Upper lobe of right lung (tissue), 1 donor: ENCODE measurements around the gene GDF7. TPM values are rescaled to one million over a fixed set of nuclear protein-coding genes. Genes with fewer than 3 reads are reported as not detected.

Source experiments
- ATAC-seq: fragments of 200-7000 bp; cut with Tn5 transposase; one replicate; pipeline ENCODE4 v1.9.1; 2020; ENCODE audit warnings: mild to moderate bottlenecking, moderate library complexity
- DNase-seq: peaks from one replicate; pipeline ENCODE4 v3.0.0-alpha.2; 2020
- H3K27ac ChIP-seq: fragments of 200-600 bp; one replicate; pipeline ENCODE4 v1.8.0; 2022
- H3K27me3 ChIP-seq: fragments of 200-600 bp; one replicate; pipeline ENCODE4 v1.8.0; 2022; ENCODE audit warnings: mild to moderate bottlenecking
- H3K36me3 ChIP-seq: fragments of 200-600 bp; one replicate; pipeline ENCODE4 v1.8.0; 2022
- H3K4me1 ChIP-seq: fragments of 200-600 bp; one replicate; pipeline ENCODE4 v1.8.0; 2022
- H3K4me3 ChIP-seq: fragments of 200-600 bp; one replicate; pipeline ENCODE4 v1.8.0; 2022; ENCODE audit warnings: mild to moderate bottlenecking
- H3K9me3 ChIP-seq: fragments of 200-600 bp; one replicate; pipeline ENCODE4 v1.8.0; 2022
- intact Hi-C: fragments of 100-400 bp; cut with DNase I; formaldehyde crosslinking; loops from one replicate; pipeline ENCODE4 v1.11.0; 2022
- total RNA-seq: library from RNA; stranded (reverse); fragmentation: NEBNext Ultra II Directional; extraction: Animal tissue kit (Norgen Biotek cat#: 25700); gene quantifications from one replicate; pipeline ENCODE4 v1.2.1, GENCODE V29; 2021
- TF ChIP-seq, protein P1 (sequence below): fragments of 200-600 bp; IDR thresholded peaks from one replicate; pipeline ENCODE4 v1.8.0; 2022; ENCODE audit warnings: antibody characterized with exemption
- donor health status: DM: no; HTN: yes; CAD: no; lungs with severe emphysema.

Gene GDF7
- total RNA-seq, 1 donor from 2014 or later, result 0.72 TPM

DNA sequence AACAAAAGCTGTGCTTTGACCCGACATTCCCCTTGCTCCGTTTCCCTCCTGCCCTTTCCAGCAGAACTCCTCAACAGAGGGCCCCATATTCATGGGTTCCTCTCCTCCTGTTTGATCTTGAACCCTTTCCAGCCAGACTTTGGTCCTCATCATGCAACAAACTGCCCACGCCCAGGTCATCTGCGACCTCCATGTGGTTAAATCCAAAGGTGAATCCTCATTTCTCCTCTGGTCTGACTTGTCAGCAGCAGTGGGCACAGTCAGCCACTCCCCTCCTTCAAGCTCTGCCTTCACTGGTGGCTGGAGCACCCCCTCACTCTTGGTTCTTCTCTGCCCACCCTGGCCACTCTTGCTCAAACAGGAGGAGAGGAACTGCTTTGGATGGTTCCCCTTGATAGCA, 18.7 kb upstream of the GDF7 start:
- H3K36me3 ChIP-seq, result peaks cover 22% of the 10 kb centered on the region
- H3K4me3 ChIP-seq, result no peak overlapping the region
- peaks cover 24% of the 10 kb centered on the region for H3K4me1 ChIP-seq
- intact Hi-C loops, result no loop called here
- H3K9me3 ChIP-seq, result no peaks in the 10 kb centered on the region
- DNase-seq (no peak), ATAC-seq (no peak)
- no peaks in the 10 kb centered on the region for H3K27me3 ChIP-seq
- H3K27ac ChIP-seq, result no peak overlapping the region
- TF ChIP-seq, protein P1, sequence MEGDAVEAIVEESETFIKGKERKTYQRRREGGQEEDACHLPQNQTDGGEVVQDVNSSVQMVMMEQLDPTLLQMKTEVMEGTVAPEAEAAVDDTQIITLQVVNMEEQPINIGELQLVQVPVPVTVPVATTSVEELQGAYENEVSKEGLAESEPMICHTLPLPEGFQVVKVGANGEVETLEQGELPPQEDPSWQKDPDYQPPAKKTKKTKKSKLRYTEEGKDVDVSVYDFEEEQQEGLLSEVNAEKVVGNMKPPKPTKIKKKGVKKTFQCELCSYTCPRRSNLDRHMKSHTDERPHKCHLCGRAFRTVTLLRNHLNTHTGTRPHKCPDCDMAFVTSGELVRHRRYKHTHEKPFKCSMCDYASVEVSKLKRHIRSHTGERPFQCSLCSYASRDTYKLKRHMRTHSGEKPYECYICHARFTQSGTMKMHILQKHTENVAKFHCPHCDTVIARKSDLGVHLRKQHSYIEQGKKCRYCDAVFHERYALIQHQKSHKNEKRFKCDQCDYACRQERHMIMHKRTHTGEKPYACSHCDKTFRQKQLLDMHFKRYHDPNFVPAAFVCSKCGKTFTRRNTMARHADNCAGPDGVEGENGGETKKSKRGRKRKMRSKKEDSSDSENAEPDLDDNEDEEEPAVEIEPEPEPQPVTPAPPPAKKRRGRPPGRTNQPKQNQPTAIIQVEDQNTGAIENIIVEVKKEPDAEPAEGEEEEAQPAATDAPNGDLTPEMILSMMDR, result no peak

DNA sequence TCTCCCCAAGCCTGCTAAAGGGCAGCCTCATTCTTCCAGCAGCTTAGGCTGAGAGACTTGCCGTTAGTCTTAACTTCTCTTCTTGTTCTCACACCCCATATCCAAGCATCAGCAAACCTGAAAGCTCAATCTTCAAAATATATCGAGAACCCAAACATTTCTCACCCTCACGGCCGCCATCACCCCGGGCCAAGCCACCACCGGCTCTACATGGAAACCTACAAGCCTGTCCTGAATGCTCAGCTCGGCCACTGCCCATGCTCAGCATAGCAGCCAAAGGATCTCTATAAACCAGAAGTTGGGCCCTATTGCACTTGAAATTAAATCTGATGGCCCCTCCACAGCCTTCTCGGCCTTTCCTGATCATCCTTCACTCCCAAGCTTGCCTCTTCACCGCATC, 18.1 kb upstream of the GDF7 start:
- no peak for ATAC-seq
- no peak overlapping the region for H3K27ac ChIP-seq
- intact Hi-C loops, result no loop called here
- DNase-seq, result no peak
- peaks cover 24% of the 10 kb centered on the region for H3K4me1 ChIP-seq
- H3K36me3 ChIP-seq, result peaks cover 19% of the 10 kb centered on the region
- no peaks in the 10 kb centered on the region for H3K9me3 ChIP-seq
- no peaks in the 10 kb centered on the region for H3K27me3 ChIP-seq
- TF ChIP-seq, protein P1, result no peak
- no peak overlapping the region for H3K4me3 ChIP-seq

DNA sequence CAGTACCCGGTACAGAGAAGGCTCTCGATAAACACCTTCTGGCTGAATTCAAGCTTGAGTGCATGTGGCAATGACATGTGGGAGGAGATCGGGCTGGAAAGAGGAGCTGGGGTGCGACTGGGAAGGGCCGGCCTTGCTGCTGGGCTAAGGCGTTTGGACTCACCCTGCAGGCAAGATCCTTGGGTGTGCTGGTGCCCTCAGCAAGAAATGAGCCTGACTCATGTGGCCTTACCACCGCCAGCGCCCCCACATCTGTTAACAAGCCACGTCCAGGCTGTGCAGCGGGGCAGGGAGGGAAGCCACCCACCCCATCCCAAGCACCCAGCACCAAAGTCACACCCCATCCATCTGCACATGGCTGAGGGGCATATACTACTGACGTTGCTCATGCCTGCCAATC, 17.4 kb upstream of the GDF7 start:
- Histone ChIP-seq H3K27ac (no peak overlapping the region), H3K27me3 (no peaks in the 10 kb centered on the region), H3K9me3 (no peaks in the 10 kb centered on the region), H3K4me3 (peak overlapping the region; percentile 100), H3K36me3 (peaks cover 12% of the 10 kb centered on the region), H3K4me1 (peaks cover 24% of the 10 kb centered on the region)
- ATAC-seq (no peak), DNase-seq (no peak)
- intact Hi-C loops, result no loop called here
- TF ChIP-seq, protein P1, result no peak

DNA sequence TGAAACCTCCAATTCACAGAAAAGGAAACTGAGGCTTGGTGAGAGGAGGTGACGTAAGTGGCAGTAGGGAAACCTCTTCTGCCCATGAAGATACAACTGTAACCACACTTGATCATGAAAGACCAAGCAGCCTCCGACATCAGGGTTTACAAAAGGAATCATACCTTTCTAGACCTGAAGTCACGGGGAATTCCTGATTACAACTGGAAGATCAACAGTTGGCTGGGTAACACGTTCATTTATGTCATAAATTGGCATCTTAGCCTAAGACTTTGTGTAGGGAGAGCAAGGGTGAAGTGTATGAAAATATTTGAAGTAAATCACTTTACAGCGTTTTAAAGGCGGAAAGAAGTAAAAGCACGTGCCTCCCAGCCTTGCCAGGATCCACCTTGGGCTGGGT, 17.0 kb upstream of the GDF7 start:
- ATAC-seq (no peak), DNase-seq (no peak)
- Histone ChIP-seq H3K4me1 (peaks cover 24% of the 10 kb centered on the region), H3K4me3 (peak overlapping the region; percentile 100), H3K9me3 (no peaks in the 10 kb centered on the region), H3K27ac (peak overlapping the region; percentile 97), H3K36me3 (peaks cover 8% of the 10 kb centered on the region), H3K27me3 (no peaks in the 10 kb centered on the region)
- intact Hi-C loops, result no loop called here
- TF ChIP-seq, protein P1, result no peak

DNA sequence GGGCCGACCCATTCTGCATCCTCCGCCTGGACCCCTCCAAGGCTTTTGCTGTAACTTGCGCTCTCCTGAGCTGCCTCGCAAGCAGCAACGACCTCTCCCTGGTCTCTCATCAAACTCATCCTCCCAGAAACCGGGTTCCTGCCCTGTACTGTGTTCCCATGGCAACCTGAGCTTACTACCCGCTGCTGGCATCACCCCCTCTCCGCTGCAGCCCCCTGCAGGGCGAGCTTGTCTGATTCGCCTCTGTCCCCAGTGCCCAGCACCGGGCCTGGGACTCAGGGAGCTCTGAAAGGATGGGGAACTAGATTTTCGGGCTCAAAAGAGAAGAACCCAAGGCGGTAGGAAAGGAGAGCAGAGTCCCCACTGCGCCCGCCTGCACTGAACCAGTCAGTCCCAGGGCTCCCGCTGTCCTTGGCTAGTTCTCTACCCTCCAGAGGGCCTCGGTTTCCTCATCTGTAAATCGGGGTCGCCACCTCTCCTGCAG, 16.5 kb upstream of the GDF7 start:
- H3K4me1 ChIP-seq, result peaks cover 24% of the 10 kb centered on the region
- no peaks in the 10 kb centered on the region for H3K9me3 ChIP-seq
- H3K27ac ChIP-seq, result peak overlapping the region; percentile 97
- ATAC-seq (peak; percentile 4), DNase-seq (no peak)
- intact Hi-C loops, result no loop called here
- peak overlapping the region; percentile 100 for H3K4me3 ChIP-seq
- peaks cover 3% of the 10 kb centered on the region for H3K36me3 ChIP-seq
- TF ChIP-seq, protein P1, result no peak
- H3K27me3 ChIP-seq, result no peaks in the 10 kb centered on the region
